GM12874 (cell line): Measurements from ENCODE around the gene PLCG1.

Experiments used
- TF ChIP-seq, protein P1 (sequence below): IDR thresholded peaks from 2 replicates; pipeline ENCODE4 v1.5.1; 2011; ENCODE audit warnings: low read depth, mild to moderate bottlenecking, control low read depth, low read length, moderate library complexity; ENCODE audit not compliant: insufficient read depth

PLCG1 gene

DNA sequence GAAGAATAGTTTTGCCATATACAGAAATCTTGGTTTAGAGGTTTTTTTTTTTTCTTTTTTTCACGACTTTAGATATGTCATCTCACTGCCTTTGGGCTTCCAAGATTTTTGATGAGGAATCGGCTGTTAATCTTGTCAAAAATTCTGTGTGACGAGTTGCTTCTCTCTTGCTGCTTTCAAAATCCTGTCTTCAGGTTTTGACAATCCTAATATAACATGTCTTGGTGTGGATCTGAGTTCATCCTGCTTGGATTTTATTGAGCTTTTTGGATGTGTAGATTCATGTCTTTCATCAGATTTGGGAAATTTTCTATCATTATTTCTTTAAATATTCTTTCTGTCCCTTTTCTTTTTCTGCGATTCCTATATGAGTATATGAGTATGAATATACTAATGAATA lies 61.1 kb downstream of the PLCG1 start:
- TF ChIP-seq, protein P1, sequence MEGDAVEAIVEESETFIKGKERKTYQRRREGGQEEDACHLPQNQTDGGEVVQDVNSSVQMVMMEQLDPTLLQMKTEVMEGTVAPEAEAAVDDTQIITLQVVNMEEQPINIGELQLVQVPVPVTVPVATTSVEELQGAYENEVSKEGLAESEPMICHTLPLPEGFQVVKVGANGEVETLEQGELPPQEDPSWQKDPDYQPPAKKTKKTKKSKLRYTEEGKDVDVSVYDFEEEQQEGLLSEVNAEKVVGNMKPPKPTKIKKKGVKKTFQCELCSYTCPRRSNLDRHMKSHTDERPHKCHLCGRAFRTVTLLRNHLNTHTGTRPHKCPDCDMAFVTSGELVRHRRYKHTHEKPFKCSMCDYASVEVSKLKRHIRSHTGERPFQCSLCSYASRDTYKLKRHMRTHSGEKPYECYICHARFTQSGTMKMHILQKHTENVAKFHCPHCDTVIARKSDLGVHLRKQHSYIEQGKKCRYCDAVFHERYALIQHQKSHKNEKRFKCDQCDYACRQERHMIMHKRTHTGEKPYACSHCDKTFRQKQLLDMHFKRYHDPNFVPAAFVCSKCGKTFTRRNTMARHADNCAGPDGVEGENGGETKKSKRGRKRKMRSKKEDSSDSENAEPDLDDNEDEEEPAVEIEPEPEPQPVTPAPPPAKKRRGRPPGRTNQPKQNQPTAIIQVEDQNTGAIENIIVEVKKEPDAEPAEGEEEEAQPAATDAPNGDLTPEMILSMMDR = no peak

DNA sequence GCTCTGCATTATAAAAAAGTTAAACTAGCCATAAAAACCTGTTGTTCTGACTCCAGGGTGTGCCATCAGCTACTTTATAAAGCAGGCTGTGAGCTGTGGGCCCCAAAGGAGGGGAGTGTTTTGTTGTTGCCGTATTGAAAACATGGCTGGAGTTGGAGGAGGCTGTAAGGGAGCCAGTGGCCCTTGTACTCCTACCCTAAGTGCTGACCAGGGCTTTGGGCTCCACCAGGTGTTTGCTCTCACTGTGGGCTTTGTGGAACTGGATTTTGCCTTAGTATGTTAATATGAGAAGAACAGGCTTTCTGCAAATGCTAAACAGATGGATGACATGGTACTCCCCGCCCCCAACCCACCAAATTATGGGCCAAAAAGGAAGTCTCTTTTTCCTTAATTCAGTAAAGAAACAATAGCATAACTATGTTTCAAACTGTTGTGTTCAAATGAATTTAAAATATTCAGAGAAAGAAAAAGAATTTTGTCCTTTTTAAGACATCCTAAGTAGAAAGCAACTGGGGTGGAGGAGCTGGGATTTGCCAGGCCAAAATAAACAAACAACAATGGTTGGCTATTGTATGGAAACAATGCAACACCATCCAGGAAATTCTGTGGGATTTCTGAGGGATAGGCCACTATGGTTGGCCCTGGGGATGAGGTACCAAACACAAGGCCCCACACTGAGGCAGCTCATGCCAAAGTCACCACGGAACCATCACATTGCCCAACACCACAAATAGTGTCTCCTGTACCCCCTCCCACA lies 63.3 kb downstream of the PLCG1 start:
- TF ChIP-seq, protein P1 = no peak

DNA sequence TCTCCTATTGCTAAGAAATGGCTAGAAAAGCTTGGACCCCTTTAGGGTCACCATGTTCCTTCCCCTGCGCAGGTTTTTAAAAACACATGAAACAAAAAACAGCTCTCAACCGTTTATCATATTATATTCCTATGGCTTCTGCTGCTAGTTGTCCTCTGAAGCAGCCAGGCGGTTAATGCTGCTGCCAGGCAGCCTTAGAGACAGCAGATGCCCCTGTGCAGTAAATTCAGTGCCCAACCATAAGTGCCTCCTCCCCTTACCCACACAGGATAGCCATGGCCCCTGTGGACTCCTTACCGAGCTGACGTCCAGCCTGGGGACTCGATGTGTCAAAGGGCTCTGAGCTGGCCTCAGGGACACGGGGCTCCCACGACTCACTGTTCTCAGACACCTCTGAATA lies 64.4 kb downstream of the PLCG1 start:
- TF ChIP-seq, protein P1 = no peak

DNA sequence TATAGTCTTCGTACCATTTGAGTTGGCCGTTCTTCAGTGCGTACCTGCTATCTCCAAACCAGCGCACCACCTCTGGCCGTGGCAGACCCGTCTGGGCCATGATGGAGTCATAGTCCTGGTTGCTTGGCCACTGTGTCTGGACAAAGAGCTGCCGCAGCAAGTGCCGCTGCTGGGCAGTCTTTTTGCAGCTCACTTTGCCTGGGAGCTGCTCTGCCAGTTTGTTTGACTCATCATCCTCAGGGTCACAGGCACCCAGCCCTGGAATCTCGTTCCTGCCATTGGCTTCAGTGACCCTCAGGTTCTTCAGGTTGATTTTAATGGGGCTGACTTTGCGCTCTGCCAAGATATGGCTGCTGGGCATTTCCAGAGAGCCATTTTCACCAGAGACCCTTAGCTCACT lies 65.1 kb downstream of the PLCG1 start:
- TF ChIP-seq, protein P1 = no peak

DNA sequence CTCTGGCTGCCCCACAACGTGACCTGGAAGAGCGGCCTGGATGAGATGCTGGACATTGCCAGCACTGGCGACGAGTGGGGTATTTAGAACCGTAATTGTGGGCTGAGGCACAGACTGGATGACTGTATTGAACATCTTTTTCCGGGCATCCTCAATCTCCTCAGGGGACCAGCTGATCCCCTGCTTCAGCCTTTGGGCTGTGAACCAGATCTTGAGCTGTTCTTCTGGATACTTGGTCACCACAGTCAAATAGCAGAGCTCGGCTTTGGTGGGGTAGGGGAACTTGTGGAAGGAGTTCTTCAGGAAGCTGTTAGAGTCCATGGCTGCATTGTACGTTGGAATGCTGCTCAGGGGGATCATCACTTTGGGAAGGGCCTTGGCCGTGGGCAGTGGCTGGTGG lies 66.3 kb downstream of the PLCG1 start:
- TF ChIP-seq, protein P1 = no peak

DNA sequence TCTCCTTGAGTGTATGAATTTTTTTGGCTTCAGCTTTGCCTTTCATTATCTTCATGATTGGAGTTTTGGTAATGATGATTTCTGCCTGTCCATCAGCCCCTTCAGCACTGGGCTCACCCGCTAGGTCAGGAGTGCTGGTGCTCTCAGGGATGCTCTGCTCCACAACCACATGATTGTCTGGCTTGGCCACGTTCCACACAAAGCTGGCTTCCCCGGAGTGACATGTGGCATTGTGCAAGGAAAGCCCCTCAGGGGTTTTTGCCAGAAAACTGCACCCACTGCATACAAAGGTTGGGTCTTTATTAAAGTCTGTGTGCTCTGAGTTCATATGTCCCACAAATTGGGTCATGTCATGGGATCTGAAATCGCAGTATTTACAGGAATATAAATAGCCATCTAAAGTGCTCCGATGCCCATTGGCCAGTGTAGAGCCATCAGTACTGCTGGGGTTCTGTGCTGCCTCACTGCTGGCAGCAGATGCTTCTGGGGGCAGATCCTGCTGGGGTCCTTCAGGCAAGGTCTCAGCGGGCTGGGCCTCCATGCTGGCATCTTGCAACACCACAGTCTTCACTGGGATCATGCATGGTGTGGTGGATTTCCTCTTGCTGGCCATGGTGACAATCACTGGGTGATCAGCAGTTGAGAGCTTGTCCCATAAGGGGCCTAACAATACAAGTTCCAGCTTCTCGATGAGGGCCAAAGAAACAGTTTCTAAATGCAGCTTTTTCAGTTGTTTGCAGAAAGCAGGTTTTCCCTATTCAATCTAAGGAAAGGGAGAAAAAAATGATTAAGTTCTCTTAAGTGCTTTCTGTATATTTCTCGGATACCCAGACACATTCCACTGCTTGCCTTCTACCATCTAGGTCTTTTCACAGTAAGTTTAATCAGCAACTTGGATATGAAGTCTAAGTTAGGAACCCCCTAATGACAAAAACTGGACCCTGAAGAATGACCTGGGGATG lies 67.2 kb downstream of the PLCG1 start:
- TF ChIP-seq, protein P1 = no peak

DNA sequence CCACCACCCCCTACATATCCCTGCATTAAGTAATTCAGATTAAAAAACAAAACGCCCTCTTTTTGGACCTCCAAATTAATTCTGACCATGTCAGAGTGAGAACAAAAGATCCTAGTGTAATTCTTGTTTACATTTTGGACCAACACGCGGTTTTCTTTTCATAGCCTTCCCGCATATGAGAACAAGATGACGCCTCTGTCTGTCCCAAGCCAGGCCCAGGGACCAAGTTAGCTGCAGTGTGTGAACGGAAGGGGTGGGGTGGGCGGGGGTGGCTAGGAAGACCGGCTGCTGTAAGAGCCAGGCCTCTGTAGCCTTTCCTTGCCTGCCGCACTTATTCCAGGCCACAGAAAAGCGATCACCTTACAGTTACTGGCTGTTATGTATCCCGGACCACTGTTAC lies 68.0 kb downstream of the PLCG1 start:
- TF ChIP-seq, protein P1 = no peak
